ENCODE results near the gene DOCK8.

GRCh38 chr9:278651-279050 is 64.0 kb downstream of the DOCK8 start:
- TF ChIP-seq CTCF (IDR thresholded peaks at IDR 0.05), result no peak
- TF ChIP-seq POLR2A (IDR thresholded peaks at IDR 0.05), result no peak
